H1 (cell line): Measurements from ENCODE around the gene CTSC.

Experiments used
- ATF2 ChIP-seq: IDR thresholded peaks from 2 replicates; pipeline ENCODE4 v1.6.1; 2012; ENCODE audit warnings: low read length, inconsistent platforms
- CEBPB ChIP-seq: IDR thresholded peaks from 2 replicates; pipeline ENCODE4 v1.6.1; 2012; ENCODE audit warnings: low read depth, low read length
- CHD7 ChIP-seq: fragments of 300-600 bp; sonication (generic); IDR thresholded peaks from 2 replicates; pipeline ENCODE4 v1.7.1; 2012; ENCODE audit warnings: low read length, moderate library complexity, mild to moderate bottlenecking, inconsistent platforms; ENCODE audit not compliant: insufficient replicate concordance
- CREB1 ChIP-seq: IDR thresholded peaks from 2 replicates; pipeline ENCODE4 v1.6.1; 2012; ENCODE audit warnings: inconsistent platforms
- CTCF ChIP-seq, 3 experiments: IDR thresholded peaks; 1 replicate in 2 of 3; 2 replicates in 1 of 3; pipeline versions ENCODE4 v1.5.1 to v1.6.1; 2011; ENCODE audit warnings: low read length in 3 of 3, mild to moderate bottlenecking in 3 of 3, inconsistent platforms in 2 of 3, low read depth in 1 of 3, moderate library complexity in 1 of 3; ENCODE audit not compliant: insufficient read depth in 1 of 3; ENCODE audit errors: control extremely low read depth in 1 of 3
- EZH2 ChIP-seq: fragments of 200-600 bp; sonication (generic); IDR thresholded peaks from 2 replicates; pipeline ENCODE4 v1.7.1; 2012; ENCODE audit warnings: low read depth, mild to moderate bottlenecking, moderate library complexity, low read length, inconsistent platforms; ENCODE audit not compliant: severe bottlenecking
- MAX ChIP-seq: IDR thresholded peaks from 2 replicates; pipeline ENCODE4 v1.6.1; 2012; ENCODE audit warnings: inconsistent platforms
- SP1 ChIP-seq: IDR thresholded peaks from 2 replicates; pipeline ENCODE4 v1.6.1; 2011; ENCODE audit warnings: low read depth, low read length
- YY1 ChIP-seq: IDR thresholded peaks from 2 replicates; pipeline ENCODE4 v1.6.1; 2011; ENCODE audit warnings: low read depth, mild to moderate bottlenecking, low read length
- ZNF274 ChIP-seq: IDR thresholded peaks from 2 replicates; pipeline ENCODE4 v1.7.0; 2012; ENCODE audit warnings: low read length, borderline replicate concordance; ENCODE audit errors: extremely low read depth

GRCh38 chr11:88377144-88377543 is 39.6 kb upstream of the CTSC start:
- TF ChIP-seq CTCF (IDR thresholded peaks at IDR 0.05; ENCODE audit: control extremely low read depth in 1 of 3, insufficient read depth in 1 of 3, low read depth in 1 of 3, low read length in 3 of 3) (no peak), CHD7 (no peak), CEBPB (no peak), EZH2 (no peak), ZNF274 (no peak), SP1 (no peak), ATF2 (no peak), MAX (no peak), YY1 (no peak), CREB1 (no peak)
